Measurements from ENCODE around the gene PARP16. TPM values are rescaled to one million over a fixed set of nuclear protein-coding genes. Genes with fewer than 3 reads are reported as not detected.
"Not testable (repeated sequence)": the region's sequence is repeated elsewhere in the genome, so short reads cannot be mapped to it uniquely, and the experiment has no call there.

PARP16 gene
- total RNA-seq, 2 experiments from 2014 or later, result 12.3 TPM

DNA sequence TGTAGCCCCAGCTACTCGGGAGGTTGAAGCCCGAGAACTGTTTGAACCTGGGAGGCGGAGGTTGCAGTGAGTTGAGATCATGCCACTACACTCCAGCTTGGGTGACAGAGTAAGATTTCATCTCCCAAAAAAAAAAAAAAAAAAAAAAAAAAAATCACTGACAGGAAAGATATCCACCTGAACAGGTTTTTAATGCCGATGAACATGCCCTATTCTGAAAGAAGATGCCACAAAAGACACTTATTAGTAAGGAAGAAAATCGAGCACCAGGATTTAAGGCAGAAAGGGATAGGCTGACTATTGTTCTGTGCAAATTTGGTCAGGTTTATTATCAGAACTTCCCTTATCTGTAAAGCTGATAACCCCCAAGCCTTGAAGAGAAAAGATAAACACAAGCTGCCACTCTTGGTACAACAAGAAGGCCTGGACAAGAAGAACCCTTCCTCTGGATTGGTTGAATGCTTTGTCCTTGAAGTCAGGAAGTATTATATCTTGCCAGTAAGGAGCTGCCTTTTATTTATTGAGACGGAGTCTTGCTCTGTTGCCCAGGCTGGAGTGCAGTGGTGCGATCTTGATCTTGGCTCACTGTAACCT is 2.7 kb upstream of the PARP16 start:
- intact Hi-C loops (cut with micrococcal nuclease), result loop anchor here (5.0 kb wide), 1 partner anchor 42 kb away; no protein-coding TSS in a partner anchor
- no peak for DNase-seq
- Mint-ChIP-seq H3K4me3 (no peak overlapping the region), H3K27me3 (no peaks in the 10 kb centered on the region), H3K27ac (no peak overlapping the region), H3K36me3 (no peaks in the 10 kb centered on the region), H3K9me3 (no peaks in the 10 kb centered on the region), H3K4me1 (ENCODE audit: low read depth) (peaks cover 22% of the 10 kb centered on the region)
- POLR2A ChIA-PET, result no interaction called here
- CTCF ChIA-PET, result interaction anchor here (0.6 kb wide), 1 partner anchor 113 kb away, joined by 3 read pairs; no protein-coding TSS in a partner anchor

DNA sequence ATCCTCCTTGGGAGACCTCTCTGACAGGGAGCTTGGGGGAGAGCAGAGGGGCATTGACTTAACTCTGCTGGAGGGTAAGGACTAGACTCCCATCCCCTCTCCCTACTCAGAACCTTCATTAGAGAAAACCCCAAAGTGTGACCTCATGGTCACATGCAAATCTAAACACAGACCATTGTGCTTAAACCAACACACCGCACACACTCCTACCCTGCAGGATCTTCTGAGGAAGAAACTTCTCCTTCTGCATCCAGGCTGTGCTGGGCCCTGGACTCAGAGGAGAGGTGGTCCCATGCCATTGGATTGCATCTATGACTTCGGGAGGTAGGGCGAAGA is 805 bp upstream of the PARP16 start:
- Mint-ChIP-seq H3K27me3 (no peaks in the 10 kb centered on the region), H3K36me3 (peaks cover 2% of the 10 kb centered on the region)
- CTCF ChIA-PET, result interaction anchor here (0.6 to 2.9 kb wide), 13 partner anchors 10 to 293 kb away, joined by 3 to 29 read pairs (median 4); partner anchors contain the start of genes CILP, CLPX and RNU5B-1

DNA sequence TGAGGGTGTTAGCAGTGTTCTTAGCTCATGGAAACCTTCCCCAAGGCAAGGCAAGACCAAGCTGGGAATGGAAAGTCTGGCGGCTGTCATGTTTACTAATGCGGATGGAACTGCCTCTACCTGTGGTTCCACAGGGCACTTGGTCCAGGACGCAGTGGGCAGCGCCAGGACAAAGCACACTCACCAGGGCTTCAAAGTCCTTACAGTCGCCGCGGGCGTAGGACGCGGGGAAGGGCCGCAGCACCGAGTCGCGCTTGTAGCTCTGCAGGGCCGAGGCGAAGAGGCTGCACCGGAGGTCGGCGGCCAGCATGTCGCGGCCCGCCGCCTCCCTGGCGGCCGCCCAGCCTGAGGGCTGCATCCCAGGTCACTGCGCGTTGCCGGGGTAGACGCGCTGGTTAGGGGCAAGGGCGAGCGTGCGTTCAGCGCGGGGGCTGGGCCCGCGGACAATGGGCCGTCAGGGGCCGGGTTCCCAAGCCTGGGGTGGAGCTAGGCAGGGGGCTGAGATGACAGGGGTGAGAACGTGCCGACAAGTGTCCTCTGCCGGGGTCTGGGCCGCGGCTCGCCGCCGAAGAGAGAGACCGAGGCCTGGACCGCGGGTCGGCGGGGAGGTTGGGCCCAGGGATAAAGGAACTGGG is 497 bp downstream of the PARP16 start:
- DNase-seq, result peak; percentile 48
- H3K27me3 Mint-ChIP-seq, result no peaks in the 10 kb centered on the region
- H3K4me3 Mint-ChIP-seq, result peak overlapping the region; percentile 83
- peak overlapping the region; percentile 77 for H3K27ac Mint-ChIP-seq
- intact Hi-C loops (cut with micrococcal nuclease), result loop anchor here (5.0 kb wide), 1 partner anchor 39 kb away; no protein-coding TSS in a partner anchor
- ChIA-PET CTCF (interaction anchor here (0.6 to 2.9 kb wide), 22 partner anchors 9 to 252 kb away, joined by 3 to 29 read pairs (median 4); partner anchors contain the start of genes CILP, CLPX, RNU5A-1 and RNU5B-1), POLR2A (interaction anchor here (0.7 to 3.7 kb wide), 9 partner anchors 10 to 297 kb away, joined by 3 to 68 read pairs (median 5); partner anchors contain the start of genes CLPX, PDCD7, RNU5A-1 and RNU5B-1)
- no peaks in the 10 kb centered on the region for H3K9me3 Mint-ChIP-seq
- H3K4me1 Mint-ChIP-seq (ENCODE audit: low read depth), result peaks cover 35% of the 10 kb centered on the region
- H3K36me3 Mint-ChIP-seq, result peaks cover 5% of the 10 kb centered on the region

More for the DNA sequence above, 805 bp upstream of the PARP16 start:
- Mint-ChIP-seq H3K27ac (peak overlapping the region; percentile 77), H3K4me3 (peak overlapping the region; percentile 83), H3K4me1 (ENCODE audit: low read depth) (peaks cover 29% of the 10 kb centered on the region), H3K9me3 (no peaks in the 10 kb centered on the region)
- intact Hi-C loops (cut with micrococcal nuclease), result loop anchor here (1.0 to 5.0 kb wide), 2 partner anchors 9 to 40 kb away; partner anchors contain the start of gene RNU5A-1
- DNase-seq, result no peak
- POLR2A ChIA-PET, result interaction anchor here (0.9 to 3.7 kb wide), 4 partner anchors 9 to 102 kb away, joined by 3 to 68 read pairs (median 19); partner anchors contain the start of genes CLPX, RNU5A-1 and RNU5B-1

DNA sequence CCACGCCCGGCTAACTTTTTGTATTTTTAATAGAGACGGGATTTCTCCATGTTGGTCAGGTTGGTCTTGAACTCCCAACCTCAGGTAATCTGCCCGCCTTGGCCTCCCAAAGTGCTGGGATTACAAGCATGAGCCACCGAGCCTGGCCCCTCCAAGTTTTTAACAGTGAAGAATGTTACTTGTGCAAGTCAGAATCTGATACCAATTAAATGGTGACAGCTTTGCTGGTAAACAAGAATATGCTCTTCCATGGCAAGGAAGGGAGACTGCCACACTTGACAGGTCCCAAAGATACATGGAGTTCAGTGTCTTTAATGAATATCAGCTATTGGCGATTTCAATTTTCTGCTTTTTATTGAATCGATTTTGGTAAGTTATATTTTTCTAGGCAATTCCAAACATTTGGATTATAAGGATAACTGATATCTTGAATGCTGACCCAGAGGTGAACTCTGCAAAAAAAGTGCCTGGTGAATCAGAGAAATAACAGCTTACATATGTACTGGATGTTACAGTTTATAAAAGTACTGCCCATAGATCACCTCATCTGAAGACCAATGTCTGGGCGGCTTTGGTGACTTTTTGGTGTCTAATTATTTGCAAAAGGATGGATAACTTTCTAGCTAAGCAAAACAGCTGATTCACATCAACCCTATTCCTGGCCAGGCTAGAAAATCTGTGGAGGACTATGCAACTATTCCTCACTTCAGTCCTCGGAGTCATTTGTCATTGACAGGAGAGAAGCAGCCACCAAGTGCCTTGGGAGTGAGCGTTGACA is 1.2 kb downstream of the PARP16 start:
- DNase-seq, result no peak
- H3K4me1 Mint-ChIP-seq (ENCODE audit: low read depth), result peaks cover 35% of the 10 kb centered on the region
- ChIA-PET POLR2A (interaction anchor here (0.7 to 3.7 kb wide), 7 partner anchors 11 to 296 kb away, joined by 3 to 68 read pairs (median 5); partner anchors contain the start of genes CLPX, PDCD7, RNU5A-1 and RNU5B-1), CTCF (interaction anchor here (0.6 to 2.9 kb wide), 11 partner anchors 10 to 207 kb away, joined by 3 to 29 read pairs (median 6); partner anchors contain the start of genes CILP, CLPX and RNU5B-1)
- H3K9me3 Mint-ChIP-seq, result no peaks in the 10 kb centered on the region
- intact Hi-C loops (cut with micrococcal nuclease), result loop anchor here (5.0 kb wide), 1 partner anchor 38 kb away; no protein-coding TSS in a partner anchor
- peak overlapping the region; percentile 77 for H3K27ac Mint-ChIP-seq
- peak overlapping the region; percentile 83 for H3K4me3 Mint-ChIP-seq
- H3K36me3 Mint-ChIP-seq, result peaks cover 5% of the 10 kb centered on the region
- H3K27me3 Mint-ChIP-seq, result no peaks in the 10 kb centered on the region

GRCh38 chr15:65278480-65278879 is 8.2 kb downstream of the PARP16 start:
- ChIA-PET CTCF (interaction anchor here (1.1 kb wide), 1 partner anchor 40 kb away, joined by 4 read pairs; no protein-coding TSS in a partner anchor), POLR2A (interaction anchor here (0.9 to 2.1 kb wide), 2 partner anchors 26 to 33 kb away, joined by 3 to 8 read pairs; partner anchors contain the start of gene RNU5B-1)
- Mint-ChIP-seq H3K4me3 (no peak overlapping the region), H3K9me3 (no peaks in the 10 kb centered on the region), H3K36me3 (peaks cover 8% of the 10 kb centered on the region), H3K4me1 (ENCODE audit: low read depth) (peaks cover 31% of the 10 kb centered on the region), H3K27ac (no peak overlapping the region), H3K27me3 (no peaks in the 10 kb centered on the region)
- intact Hi-C loops (cut with micrococcal nuclease), result no loop called here
- no peak for DNase-seq

DNA sequence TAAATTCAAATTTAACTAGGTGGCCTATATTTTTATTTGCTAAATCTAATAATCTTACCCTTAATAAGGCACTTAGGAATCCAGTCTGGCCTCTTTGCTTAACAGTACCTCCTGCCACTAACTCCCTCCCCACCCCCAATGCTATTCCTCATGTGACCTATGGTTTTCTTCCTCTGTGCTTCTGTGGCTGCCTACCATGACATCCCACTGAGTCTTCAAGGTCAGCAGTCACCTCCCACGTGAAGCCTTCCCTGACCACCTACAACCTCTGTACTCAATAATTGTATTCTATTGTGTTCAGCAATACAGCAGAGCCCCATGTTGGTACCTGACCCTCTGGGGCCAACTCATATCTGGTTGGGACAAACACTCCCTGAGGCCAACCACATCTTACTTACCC is 9.7 kb downstream of the PARP16 start:
- H3K4me3 Mint-ChIP-seq, result no peak overlapping the region
- intact Hi-C loops (cut with micrococcal nuclease), result no loop called here
- no peaks in the 10 kb centered on the region for H3K9me3 Mint-ChIP-seq
- H3K27me3 Mint-ChIP-seq, result no peaks in the 10 kb centered on the region
- DNase-seq, result no peak
- peaks cover 20% of the 10 kb centered on the region for H3K4me1 Mint-ChIP-seq (ENCODE audit: low read depth)
- H3K36me3 Mint-ChIP-seq, result peaks cover 3% of the 10 kb centered on the region
- CTCF ChIA-PET, result interaction anchor here (0.9 kb wide), 1 partner anchor 21 kb away, joined by 3 read pairs; no protein-coding TSS in a partner anchor
- H3K27ac Mint-ChIP-seq, result no peak overlapping the region
- POLR2A ChIA-PET, result no interaction called here

DNA sequence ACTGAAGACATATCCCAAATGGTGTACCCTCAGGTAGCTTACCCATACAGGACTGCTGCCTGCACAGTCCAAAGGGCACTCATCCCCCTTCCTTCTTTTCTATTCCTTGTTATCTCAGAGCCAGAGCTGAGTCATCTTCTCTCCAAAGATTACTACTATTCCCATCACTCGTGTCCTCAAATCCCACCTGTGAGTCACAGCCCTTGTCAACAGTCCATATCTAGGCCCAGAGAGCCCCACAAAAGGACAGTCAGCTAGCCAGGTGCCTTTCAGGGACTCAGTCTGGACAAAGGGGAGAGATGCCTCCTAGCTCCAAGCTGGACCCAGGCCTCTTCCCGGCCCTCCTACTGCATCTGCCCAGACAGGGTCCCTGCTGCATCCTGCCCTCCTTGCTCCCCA is 11.0 kb downstream of the PARP16 start:
- Mint-ChIP-seq H3K27ac (no peak overlapping the region), H3K27me3 (no peaks in the 10 kb centered on the region), H3K9me3 (no peaks in the 10 kb centered on the region), H3K36me3 (peaks cover 3% of the 10 kb centered on the region), H3K4me3 (no peak overlapping the region), H3K4me1 (ENCODE audit: low read depth) (peaks cover 18% of the 10 kb centered on the region)
- ChIA-PET CTCF (interaction anchor here (0.8 to 1.3 kb wide), 2 partner anchors 11 to 64 kb away, joined by 3 to 4 read pairs; partner anchors contain the start of gene PARP16), POLR2A (interaction anchor here (0.9 kb wide), 1 partner anchor 29 kb away, joined by 3 read pairs; the partner anchor contains the start of gene RNU5B-1)
- no peak for DNase-seq
- intact Hi-C loops (cut with micrococcal nuclease), result no loop called here

DNA sequence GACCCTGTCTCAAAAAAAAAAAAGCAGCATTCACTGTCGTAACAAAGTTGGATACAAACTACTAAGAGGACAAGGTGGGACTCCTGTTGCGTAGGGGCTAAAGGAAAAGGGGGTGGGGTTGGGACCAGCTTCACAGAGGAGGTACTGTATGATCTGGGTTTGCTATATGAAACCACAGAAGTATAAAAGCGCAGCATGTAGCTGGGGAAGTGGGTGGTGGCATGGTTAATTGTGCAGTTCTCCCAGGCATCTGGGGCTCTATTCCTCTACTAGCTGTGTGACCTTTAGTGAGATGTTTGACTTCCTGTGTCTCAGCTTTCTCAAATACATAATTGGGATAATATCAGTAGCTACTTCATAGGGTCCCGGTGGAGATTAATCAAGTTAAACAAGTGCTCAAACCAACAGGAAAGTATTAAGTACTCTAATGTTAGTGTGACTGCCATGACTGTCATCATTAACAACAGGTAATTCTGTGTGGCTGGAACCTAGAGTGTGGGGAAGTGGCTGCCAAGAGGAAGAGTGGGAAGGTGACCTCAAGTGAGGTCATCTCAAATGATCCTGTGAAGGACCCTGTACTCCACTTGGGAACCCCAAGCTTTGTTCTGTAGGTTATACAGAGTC is 11.5 kb downstream of the PARP16 start:
- no peak for DNase-seq
- no peak overlapping the region for H3K4me3 Mint-ChIP-seq
- peaks cover 18% of the 10 kb centered on the region for H3K4me1 Mint-ChIP-seq (ENCODE audit: low read depth)
- ChIA-PET POLR2A (interaction anchor here (0.9 kb wide), 1 partner anchor 30 kb away, joined by 3 read pairs; the partner anchor contains the start of gene RNU5B-1), CTCF (interaction anchor here (1.3 kb wide), 1 partner anchor 11 kb away, joined by 4 read pairs; the partner anchor contains the start of gene PARP16)
- no peaks in the 10 kb centered on the region for H3K9me3 Mint-ChIP-seq
- H3K36me3 Mint-ChIP-seq, result peaks cover 5% of the 10 kb centered on the region
- peak overlapping the region; percentile 10 for H3K27ac Mint-ChIP-seq
- no peaks in the 10 kb centered on the region for H3K27me3 Mint-ChIP-seq
- intact Hi-C loops (cut with micrococcal nuclease), result no loop called here

DNA sequence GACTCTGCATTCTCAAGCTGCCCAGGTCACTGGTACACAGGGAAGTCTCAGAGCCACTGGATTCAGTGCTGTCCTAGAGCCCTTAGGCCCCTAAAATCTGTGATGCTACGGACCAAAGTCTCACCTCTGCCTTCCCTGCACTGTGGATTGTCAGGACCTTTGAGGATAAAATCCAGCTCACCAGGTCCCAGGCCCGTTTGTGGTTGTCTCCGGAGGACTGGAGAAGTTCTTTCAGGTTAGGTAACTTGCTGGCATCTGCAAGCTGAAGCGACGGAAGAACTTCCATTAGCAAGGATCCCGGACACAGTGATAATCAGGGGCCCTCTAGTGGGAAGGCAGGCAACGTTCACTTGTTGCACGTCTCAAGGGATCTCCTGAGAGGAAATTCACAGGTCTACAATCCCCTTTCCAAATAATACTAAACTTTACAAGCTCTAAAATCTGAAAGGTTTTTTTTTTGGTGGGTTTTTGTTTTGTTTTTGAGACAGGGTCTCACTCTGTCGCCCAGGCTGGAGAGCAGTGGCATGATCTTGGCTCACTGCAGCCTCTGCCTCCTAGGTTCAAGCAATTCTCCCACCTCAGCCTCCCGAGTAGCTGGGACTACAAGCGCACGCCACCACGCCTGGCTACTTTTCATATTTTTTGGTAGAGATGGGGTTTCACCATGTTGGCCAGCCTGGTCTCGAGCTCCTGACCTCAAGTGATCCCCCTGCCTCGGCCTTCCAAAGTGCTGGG is 15.7 kb downstream of the PARP16 start:
- peak; percentile 41 for DNase-seq
- H3K4me3 Mint-ChIP-seq; H3K27me3 Mint-ChIP-seq; POLR2A ChIA-PET; intact Hi-C loops (cut with micrococcal nuclease); H3K9me3 Mint-ChIP-seq; H3K27ac Mint-ChIP-seq; H3K4me1 Mint-ChIP-seq (ENCODE audit: low read depth): not testable (repeated sequence)
- peaks cover 15% of the 10 kb centered on the region for H3K36me3 Mint-ChIP-seq
- CTCF ChIA-PET, result interaction anchor here (0.6 to 1.6 kb wide), 9 partner anchors 11 to 110 kb away, joined by 3 to 4 read pairs (median 3); partner anchors contain the start of gene PARP16

GRCh38 chr15:65268411-65268810 is 18.3 kb downstream of the PARP16 start:
- no peaks in the 10 kb centered on the region for H3K9me3 Mint-ChIP-seq
- POLR2A ChIA-PET, result no interaction called here
- DNase-seq, result no peak
- CTCF ChIA-PET, result interaction anchor here (1.4 kb wide), 1 partner anchor 57 kb away, joined by 3 read pairs; no protein-coding TSS in a partner anchor
- no peaks in the 10 kb centered on the region for H3K4me1 Mint-ChIP-seq (ENCODE audit: low read depth)
- H3K4me3 Mint-ChIP-seq, result no peak overlapping the region
- H3K27ac Mint-ChIP-seq, result no peak overlapping the region
- no peaks in the 10 kb centered on the region for H3K27me3 Mint-ChIP-seq
- intact Hi-C loops (cut with micrococcal nuclease), result no loop called here
- peaks cover 15% of the 10 kb centered on the region for H3K36me3 Mint-ChIP-seq
